HG02970 (cell line): ENCODE data around the gene SLC66A2.

ENCODE experiments used
- ATAC-seq: cut with Tn5 transposase; IDR thresholded peaks from one replicate; pipeline ENCODE4 v1.9.1; 2021; ENCODE audit warnings: mild to moderate bottlenecking, moderate library complexity, moderate number of reproducible peaks; ENCODE audit not compliant: unreplicated experiment, low FRiP score

SLC66A2 gene

GRCh38 chr18:79921984-79922965, 29.2 kb downstream of the SLC66A2 start:
- ATAC-seq = no peak

GRCh38 chr18:79919089-79919488, 32.4 kb downstream of the SLC66A2 start:
- no peak for ATAC-seq

- ATAC-seq = no peak
Observed at GRCh38 chr18:79918615-79919011, 32.8 kb downstream of the SLC66A2 start.

GRCh38 chr18:79917853-79918614, 33.4 kb downstream of the SLC66A2 start:
- ATAC-seq = no peak

GRCh38 chr18:79917169-79917852, 34.1 kb downstream of the SLC66A2 start:
- no peak for ATAC-seq

- no peak for ATAC-seq
Observed at GRCh38 chr18:79916546-79917168, 34.8 kb downstream of the SLC66A2 start.

GRCh38 chr18:79916128-79916494, 35.3 kb downstream of the SLC66A2 start:
- no peak for ATAC-seq

- ATAC-seq = no peak
Observed at GRCh38 chr18:79915161-79916127, 36.0 kb downstream of the SLC66A2 start.

GRCh38 chr18:79914614-79915160, 36.8 kb downstream of the SLC66A2 start:
- ATAC-seq = no peak

- ATAC-seq = no peak
Observed at GRCh38 chr18:79912994-79913831, 38.2 kb downstream of the SLC66A2 start.

- no peak for ATAC-seq
Observed at GRCh38 chr18:79912409-79912991, 39.0 kb downstream of the SLC66A2 start.

GRCh38 chr18:79911344-79912270, 39.8 kb downstream of the SLC66A2 start:
- ATAC-seq = no peak

- no peak for ATAC-seq
Observed at GRCh38 chr18:79910563-79911343, 40.7 kb downstream of the SLC66A2 start.

- no peak for ATAC-seq
Observed at GRCh38 chr18:79906706-79907105, 44.7 kb downstream of the SLC66A2 start.

GRCh38 chr18:79905993-79906392, 45.5 kb downstream of the SLC66A2 start:
- no peak for ATAC-seq

GRCh38 chr18:79905389-79905911, 46.0 kb downstream of the SLC66A2 start:
- ATAC-seq = no peak
